Measurements from ENCODE around the gene CASZ1.
A peak's percentile ranks its signal among the peaks of the same experiment; 100 is the strongest.

CASZ1 gene

DNA sequence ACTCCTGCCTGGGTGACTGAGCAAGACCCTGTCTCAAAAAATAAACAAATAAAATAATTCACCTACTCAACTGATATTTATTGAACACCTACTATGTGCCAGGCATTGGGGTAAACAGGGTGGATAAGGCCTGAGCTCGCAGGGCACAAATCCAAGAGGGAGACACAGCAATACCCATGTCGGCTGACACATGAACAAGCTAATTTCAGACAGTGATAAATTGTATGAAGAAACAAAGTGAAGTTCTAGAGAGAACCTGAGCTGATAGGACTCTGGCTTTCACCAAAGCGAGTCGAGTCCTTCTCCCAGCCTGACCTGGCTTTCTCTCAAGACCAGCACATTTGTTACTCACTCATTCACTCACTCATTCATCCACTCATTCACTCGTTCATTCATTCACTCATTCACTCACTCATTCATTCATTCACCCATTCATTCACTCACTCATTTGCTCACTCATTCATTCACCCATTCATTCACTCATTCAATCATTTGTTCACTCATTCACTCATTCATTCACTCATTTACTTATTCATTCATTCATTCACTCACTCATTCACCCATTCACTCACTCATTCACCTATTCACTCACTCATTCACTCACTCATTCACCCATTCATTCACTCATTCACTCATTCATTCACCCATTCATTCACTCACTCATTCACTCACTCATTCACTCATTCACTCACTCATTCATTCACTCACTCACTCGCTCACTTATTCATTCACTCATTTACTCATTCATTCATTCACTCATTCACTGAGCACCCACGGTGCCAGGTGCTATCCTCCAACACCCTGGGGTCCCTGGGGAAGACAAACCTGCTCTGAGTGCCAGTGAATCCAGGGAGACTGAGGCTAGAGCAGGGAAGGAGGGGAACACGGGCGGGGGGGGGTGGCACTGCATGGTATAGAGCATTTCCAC lies 37.4 kb upstream of the CASZ1 start:
- DNase-seq (ENCODE audit: low spot score) (no peak), ATAC-seq (ENCODE audit: low read depth) (no peak)
- Histone ChIP-seq H3K27ac (ENCODE audit: poor library complexity, severe bottlenecking) (no peak overlapping the region), H3K36me3 (ENCODE audit: low read depth) (no peaks in the 10 kb centered on the region), H3K9me3 (ENCODE audit: severe bottlenecking) (no peaks in the 10 kb centered on the region), H3K27me3 (ENCODE audit: insufficient read depth, poor library complexity, severe bottlenecking) (no peaks in the 10 kb centered on the region), H3K4me3 (ENCODE audit: severe bottlenecking) (no peak overlapping the region), H3K4me1 (ENCODE audit: insufficient read depth, poor library complexity, severe bottlenecking) (peaks cover 20% of the 10 kb centered on the region)
- no peak for TF ChIP-seq CTCF (IDR thresholded peaks at IDR 0.05; ENCODE audit: poor library complexity, severe bottlenecking)

DNA sequence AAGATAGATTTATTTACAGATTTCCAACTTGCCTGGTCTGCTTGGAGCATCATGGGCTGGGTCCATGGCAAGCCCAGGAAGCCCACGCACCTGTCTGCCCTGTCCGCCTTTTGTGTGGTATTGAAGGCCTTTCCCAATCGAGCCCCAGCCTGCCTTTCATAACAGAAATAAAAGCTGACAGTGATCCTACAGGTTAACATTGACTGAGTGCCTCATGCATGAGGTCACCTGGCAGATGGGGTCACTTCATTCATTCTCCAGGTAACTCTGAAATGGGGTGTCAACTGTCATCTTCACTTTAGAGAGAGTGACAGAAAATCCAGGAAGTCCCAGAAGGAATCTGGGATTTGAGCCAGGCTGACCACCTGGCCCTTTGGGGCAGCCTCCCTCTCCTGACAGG lies 36.3 kb upstream of the CASZ1 start:
- no peak for TF ChIP-seq CTCF (IDR thresholded peaks at IDR 0.05; ENCODE audit: poor library complexity, severe bottlenecking)
- H3K9me3 ChIP-seq (ENCODE audit: severe bottlenecking), result no peaks in the 10 kb centered on the region
- no peaks in the 10 kb centered on the region for H3K36me3 ChIP-seq (ENCODE audit: low read depth)
- ATAC-seq (ENCODE audit: low read depth), result peak; percentile 30; the same call in 2 of the 3 replicates
- no peak for DNase-seq (ENCODE audit: low spot score)
- no peaks in the 10 kb centered on the region for H3K27me3 ChIP-seq (ENCODE audit: insufficient read depth, poor library complexity, severe bottlenecking)
- peaks cover 20% of the 10 kb centered on the region for H3K4me1 ChIP-seq (ENCODE audit: insufficient read depth, poor library complexity, severe bottlenecking)
- no peak overlapping the region for H3K4me3 ChIP-seq (ENCODE audit: severe bottlenecking)
- H3K27ac ChIP-seq (ENCODE audit: poor library complexity, severe bottlenecking), result no peak overlapping the region

GRCh38 chr1:10830961-10831668 lies 34.7 kb upstream of the CASZ1 start:
- H3K27me3 ChIP-seq (ENCODE audit: insufficient read depth, poor library complexity, severe bottlenecking), result no peaks in the 10 kb centered on the region
- ATAC-seq (ENCODE audit: low read depth) (peak; percentile 69), DNase-seq (ENCODE audit: low spot score) (no peak)
- H3K27ac ChIP-seq (ENCODE audit: poor library complexity, severe bottlenecking), result no peak overlapping the region
- no peak for TF ChIP-seq CTCF (IDR thresholded peaks at IDR 0.05; ENCODE audit: poor library complexity, severe bottlenecking)
- no peak overlapping the region for H3K4me3 ChIP-seq (ENCODE audit: severe bottlenecking)
- peaks cover 20% of the 10 kb centered on the region for H3K4me1 ChIP-seq (ENCODE audit: insufficient read depth, poor library complexity, severe bottlenecking)
- H3K36me3 ChIP-seq (ENCODE audit: low read depth), result no peaks in the 10 kb centered on the region
- H3K9me3 ChIP-seq (ENCODE audit: severe bottlenecking), result no peaks in the 10 kb centered on the region

DNA sequence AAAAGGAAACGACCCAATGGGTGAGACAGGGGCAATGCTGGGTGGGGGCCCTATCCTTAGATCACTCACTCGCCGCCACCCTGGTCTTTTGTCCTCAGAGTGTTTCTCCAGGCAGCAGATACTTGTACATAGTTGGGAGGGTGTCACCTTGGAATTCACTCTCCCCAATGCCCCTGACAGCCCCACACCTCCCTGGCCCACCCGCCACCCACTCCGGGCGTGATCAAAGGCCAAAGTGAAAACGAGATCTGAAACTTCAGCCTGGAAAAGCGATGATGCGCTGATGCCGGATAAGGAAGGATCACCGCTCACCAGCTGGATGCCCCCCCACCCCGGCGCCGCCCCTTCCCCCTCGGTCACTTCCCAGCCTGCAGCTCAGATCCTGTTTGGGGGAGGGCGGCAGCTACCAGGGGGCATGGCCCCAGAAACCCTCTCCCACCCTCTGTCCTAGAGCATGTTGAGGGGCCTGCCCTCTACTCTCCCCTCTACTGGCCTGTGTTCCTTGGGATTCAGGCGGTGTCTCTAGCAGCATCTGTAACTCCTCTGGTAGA lies 33.6 kb upstream of the CASZ1 start:
- H3K9me3 ChIP-seq (ENCODE audit: severe bottlenecking), result no peaks in the 10 kb centered on the region
- peaks cover 28% of the 10 kb centered on the region for H3K4me1 ChIP-seq (ENCODE audit: insufficient read depth, poor library complexity, severe bottlenecking)
- H3K36me3 ChIP-seq (ENCODE audit: low read depth), result no peaks in the 10 kb centered on the region
- ATAC-seq (ENCODE audit: low read depth) (no peak), DNase-seq (ENCODE audit: low spot score) (no peak)
- TF ChIP-seq CTCF (IDR thresholded peaks at IDR 0.05; ENCODE audit: poor library complexity, severe bottlenecking), result no peak
- H3K27me3 ChIP-seq (ENCODE audit: insufficient read depth, poor library complexity, severe bottlenecking), result no peaks in the 10 kb centered on the region
- no peak overlapping the region for H3K4me3 ChIP-seq (ENCODE audit: severe bottlenecking)
- no peak overlapping the region for H3K27ac ChIP-seq (ENCODE audit: poor library complexity, severe bottlenecking)
